ENCODE data around the gene B3GNT3.
A peak's percentile ranks its signal among the peaks of the same experiment; 100 is the strongest.

Gene B3GNT3

GRCh38 chr19:17859533-17860330, 64.8 kb downstream of the B3GNT3 start, which contains the start of gene RPL18A:
TSS of gene RPL18A (plus strand) at chr19:17859910. CDS start at chr19:17859957, 47 bp downstream.
- DNase-seq (ENCODE audit: low read depth in 2 of 2) = peak; percentile 97 to 99

GRCh38 chr19:17860331-17860992, 65.5 kb downstream of the B3GNT3 start:
- no peak for DNase-seq (ENCODE audit: low read depth in 2 of 2)

DNA sequence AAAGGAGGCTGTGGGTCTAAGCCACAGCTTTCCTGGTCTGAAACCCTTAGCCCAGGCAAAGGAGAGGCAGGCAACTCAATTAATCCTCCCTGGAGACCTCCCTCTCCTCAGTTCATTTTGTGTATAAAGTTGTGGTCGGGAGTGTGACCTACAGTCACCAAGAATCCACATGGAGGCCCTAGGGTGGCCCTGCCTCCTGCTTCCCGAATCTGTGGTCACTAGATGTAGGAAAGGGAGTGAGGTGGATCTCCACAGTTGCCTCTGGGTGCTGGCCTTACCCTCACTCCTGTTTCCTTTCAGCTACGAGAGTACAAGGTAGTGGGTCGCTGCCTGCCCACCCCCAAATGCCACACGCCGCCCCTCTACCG, 66.0 kb downstream of the B3GNT3 start:
- no peak for DNase-seq (ENCODE audit: low read depth in 2 of 2)

- no peak for DNase-seq (ENCODE audit: low read depth in 2 of 2)
Measured at GRCh38 chr19:17861542-17862402, 66.8 kb downstream of the B3GNT3 start.

- no peak for DNase-seq (ENCODE audit: low read depth in 2 of 2)
Measured at GRCh38 chr19:17862711-17863519, 68.0 kb downstream of the B3GNT3 start.
